LHCN-M2 (cell line): ENCODE results near the gene MAP4. TPM values are rescaled to one million over a fixed set of nuclear protein-coding genes. Genes with fewer than 3 reads are reported as not detected.

ENCODE experiments used
- DNase-seq: peaks from one replicate; pipeline ENCODE4 v3.0.0-alpha.2; 2012; ENCODE audit warnings: low read depth
- total RNA-seq: library from RNA; depleted of rRNA; stranded (reverse); fragments of >200 nt; gene quantifications from 2 replicates; pipeline ENCODE4 v1.2.3, GENCODE V29; 2014

Gene MAP4
- total RNA-seq, 1 experiment from 2014 or later, result 106 TPM

DNA sequence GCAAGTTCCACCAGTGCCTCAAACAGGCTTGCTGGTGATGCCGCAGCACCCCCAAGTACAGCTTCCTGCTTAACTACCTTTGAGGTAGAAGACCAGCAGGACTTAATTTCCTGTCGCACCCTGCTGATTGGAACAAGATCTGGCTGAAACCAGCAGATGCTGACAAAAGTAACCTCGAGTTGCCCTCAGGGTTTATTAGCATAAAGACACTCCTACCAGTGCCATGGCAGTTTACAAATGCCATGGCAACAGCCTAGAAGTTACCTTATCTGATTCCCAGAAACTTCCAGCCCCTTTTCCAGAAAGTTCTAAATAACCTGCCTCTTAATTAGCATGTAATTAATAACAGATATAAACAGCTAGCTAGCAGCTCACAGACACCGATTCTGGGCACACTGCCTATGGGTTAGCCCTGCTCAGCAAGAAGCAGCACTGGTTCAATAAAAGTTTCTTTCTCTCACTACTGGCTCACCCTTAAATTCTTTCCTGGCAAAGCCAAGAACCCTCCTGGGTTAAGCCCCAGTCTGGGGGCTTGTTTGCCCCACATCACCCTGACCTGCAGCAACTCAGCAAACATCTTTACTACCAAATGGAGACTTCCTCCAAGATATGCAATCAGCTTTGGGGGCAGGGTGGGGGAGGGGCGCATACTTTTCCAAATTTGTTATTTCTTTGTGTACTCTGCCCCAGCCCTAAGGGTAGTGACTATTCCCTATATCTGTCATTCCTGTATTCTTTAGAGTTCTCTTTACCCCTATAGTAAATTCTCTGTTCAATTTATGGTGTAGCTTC, 54.2 kb downstream of the MAP4 start:
- no peak for DNase-seq

DNA sequence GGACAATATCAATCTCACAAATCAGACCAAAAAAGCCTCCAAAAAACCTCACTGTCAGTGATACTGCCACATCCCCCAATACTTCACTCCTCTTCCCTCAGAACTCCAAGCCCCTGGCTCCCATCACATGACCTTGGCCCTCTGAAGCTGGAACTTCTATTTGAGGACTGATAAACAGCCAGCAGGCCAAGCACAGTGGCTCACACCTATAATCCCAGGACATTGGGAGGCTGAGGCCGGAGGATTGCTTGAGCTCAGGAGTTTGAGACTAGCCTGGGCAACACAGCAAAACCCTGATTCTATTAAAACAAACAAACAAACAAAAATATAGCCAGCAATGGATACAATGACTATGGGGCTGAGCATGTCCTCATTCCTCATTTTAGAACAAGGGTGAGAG, 55.2 kb downstream of the MAP4 start:
- no peak for DNase-seq

DNA sequence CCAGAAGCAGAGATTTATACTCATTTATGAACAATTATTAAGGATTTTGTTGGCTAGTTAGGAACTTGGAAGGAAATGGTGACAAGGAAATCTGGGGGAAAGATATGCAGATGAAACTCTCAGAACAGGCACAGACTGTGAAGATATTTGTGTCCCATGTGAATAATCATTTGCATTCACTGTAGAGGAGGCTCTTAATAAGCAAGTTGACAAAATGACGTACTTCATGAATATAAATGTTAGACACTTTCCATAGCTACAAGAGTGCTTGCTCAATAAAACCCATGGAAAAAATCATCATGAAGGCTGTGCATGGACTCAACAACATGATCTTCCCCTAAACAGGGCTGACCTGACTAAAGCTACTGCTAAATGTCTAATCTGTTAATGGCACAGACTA, 59.7 kb downstream of the MAP4 start:
- no peak for DNase-seq

DNA sequence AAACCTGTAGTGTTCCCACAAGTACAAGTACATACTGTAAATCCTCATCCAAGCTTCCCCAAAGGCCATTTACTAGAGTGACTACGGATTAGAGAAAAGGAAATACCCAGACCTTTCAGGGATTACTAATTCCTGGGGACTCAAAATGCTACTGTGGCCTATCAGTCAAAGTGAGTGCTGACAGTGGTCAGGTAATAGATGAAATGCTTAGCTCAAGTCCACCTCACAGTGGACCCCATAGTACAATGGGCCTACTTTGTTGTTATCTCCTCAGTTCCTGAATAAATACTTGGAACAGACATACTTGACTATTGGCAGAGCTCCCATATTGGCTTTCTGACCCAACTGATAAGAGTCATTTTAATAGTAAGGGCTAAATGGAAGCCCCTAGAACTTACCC, 61.6 kb downstream of the MAP4 start:
- no peak for DNase-seq

DNA sequence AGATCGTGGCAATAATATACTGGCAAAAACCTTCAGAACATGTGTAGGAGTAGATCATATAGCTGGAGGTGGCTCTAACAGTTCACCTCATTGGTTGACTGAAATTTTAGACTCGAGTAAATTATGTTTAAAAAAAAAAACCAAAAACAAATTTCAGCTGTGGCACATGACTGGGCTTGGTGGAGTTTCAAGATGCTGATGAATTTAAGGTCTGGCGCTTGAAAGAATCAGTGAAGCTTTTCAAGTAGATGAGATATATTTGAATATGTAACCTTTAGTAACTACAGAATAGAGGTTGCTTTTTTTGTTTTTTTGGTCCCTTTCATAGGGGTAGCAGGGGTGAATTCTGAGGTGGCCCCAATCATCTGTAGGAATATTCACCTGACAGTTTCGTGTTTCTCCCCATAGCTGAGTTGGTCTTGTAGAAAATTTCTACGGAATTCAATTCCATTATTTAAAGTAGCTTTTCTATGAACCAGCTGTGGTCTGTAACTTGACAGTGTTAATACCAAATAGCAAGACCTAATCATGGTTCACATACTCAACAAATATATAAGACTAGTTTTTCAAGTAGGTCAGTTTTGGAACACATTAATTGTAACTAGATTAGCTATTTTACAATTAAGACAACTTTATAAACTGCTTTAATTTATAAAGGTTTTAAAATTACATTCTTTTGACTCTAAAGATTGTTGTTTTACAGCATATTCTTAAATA, 65.6 kb downstream of the MAP4 start:
- no peak for DNase-seq

DNA sequence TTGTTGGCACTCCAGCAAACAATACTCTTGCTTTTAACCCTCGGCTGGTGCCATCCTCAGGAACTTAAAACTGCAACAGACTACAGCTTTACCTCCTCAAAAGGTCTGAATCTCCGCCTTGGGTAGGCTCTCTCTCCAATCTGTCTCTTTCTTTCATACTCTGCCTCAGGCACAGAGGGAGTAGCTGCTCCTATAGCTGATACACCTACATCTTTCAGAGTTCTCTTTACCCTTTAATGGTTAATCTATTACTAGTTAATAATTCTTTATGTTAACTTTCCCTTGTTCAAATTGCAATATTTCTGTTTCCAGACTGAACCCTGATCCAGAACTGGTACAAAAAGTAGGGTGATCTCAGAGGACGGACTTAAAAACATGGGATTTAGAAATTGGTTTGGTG, 66.2 kb downstream of the MAP4 start:
- no peak for DNase-seq

DNA sequence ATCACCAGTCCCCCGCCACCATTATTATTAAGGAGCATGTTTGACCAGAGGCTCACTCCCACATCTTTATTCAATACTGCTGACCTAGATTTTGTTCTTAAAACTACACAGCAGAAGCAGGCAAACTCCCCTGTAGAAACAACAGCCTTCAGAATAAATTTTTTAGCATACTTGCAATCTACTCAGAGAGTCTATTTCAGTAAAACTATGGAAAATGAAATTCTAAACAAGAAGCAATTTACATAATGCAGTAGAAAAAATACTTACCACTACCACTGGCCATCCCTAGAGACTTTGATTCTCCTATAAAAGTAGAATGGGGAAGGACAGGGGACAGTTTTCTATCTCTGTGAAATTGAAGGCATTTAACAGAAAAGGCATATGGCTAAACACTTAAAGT, 76.0 kb downstream of the MAP4 start:
- DNase-seq, result no peak

DNA sequence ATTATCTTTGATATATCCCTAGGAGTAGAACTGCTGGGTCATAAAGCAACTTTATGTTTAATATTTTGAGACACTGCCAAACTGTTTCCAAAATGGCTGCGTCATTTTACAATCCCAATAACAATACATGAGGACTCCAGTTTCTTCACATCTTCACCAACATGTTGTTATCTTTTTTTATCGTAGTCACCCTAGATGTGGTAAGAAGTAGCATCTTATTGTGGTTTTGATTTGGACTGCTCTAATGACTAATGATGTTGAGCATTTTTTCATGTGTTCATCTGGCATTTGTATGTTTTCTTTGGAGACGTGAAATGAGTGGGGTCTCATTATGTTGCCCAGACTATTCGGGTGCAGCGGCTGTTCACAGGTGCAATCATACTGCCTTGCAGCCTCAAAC, 83.8 kb downstream of the MAP4 start:
- DNase-seq, result peak; percentile 49

DNA sequence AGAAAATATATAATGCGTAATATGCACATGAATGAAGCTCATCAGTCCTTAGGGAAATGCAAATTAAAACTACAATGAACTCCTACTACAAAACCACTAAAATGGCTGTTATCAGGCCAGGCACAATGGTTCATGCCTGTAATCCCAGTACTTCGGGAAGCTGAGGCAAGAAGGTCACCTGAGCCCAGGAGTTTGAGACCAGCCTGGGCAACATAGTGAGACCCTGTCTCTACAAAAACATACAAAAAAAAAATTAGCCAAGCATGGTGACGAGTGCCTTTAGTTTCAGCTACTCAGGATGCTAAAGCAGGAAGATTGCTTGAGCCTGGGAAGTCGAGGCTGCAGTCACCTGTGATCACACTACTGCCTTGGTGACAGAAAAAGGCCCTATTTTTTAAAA, 85.2 kb downstream of the MAP4 start:
- DNase-seq, result no peak

DNA sequence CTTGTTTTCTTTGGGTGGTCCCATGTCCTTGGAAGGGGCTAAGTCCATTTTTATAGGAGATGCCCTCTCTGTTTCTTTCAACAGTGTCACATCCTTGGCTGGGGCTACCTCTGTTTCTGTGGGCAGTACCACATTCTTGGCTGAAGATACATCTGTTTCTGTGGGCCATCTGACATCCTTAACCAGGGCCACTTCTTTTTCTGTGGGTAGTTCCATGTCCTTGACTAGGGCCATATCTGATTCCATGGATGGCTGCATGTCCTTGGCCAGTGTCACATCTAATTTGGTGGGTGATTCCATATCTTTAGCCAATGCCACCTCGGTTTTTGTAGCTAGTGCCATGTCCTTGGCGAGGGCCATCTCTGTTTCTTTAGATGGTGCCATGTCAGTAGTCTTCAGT, 99.5 kb downstream of the MAP4 start:
- no peak for DNase-seq

DNA sequence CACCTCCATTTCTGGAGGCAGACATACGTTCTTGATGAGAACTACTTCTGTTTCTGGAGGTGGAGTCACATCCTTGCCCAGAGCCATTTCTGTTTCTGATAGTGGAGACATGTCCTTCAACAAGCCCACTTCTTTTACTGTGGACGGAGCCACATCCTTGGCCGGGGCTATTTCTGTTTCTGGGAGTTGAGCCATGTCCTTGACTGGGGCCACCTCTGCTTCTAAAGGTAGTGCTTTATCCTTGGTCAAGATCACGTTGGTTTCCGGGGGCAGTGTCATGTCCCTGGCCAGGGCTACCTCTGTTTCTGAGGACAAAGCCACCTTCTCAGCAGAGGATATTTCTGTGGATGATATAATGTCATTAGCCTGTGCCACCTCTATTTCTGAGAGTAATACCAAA, 100.0 kb downstream of the MAP4 start:
- no peak for DNase-seq

DNA sequence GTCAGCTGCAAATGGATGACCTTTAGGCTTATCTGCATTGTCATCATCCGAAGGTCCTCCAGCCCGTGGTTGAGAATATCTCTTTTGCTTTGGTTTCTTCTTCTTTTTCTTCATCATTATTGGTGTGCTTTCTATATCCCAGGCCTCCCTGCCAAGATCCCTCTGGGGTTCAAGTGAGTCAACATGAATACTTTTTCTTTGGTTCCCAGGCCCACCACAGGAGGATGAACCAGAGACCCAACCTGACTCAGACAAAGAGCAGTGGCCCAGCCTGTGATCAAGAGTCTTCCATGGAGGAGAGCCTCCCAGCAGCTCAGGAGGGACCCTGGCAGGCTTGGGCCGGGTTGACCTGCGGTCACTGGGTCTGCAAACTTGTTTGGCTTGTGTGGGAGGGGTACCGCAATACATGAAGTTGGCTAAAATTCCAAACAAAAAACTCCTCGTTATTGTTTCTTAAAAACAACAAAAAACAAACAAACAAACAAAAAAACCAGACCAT, 104.2 kb downstream of the MAP4 start:
- peak; percentile 26 for DNase-seq

DNA sequence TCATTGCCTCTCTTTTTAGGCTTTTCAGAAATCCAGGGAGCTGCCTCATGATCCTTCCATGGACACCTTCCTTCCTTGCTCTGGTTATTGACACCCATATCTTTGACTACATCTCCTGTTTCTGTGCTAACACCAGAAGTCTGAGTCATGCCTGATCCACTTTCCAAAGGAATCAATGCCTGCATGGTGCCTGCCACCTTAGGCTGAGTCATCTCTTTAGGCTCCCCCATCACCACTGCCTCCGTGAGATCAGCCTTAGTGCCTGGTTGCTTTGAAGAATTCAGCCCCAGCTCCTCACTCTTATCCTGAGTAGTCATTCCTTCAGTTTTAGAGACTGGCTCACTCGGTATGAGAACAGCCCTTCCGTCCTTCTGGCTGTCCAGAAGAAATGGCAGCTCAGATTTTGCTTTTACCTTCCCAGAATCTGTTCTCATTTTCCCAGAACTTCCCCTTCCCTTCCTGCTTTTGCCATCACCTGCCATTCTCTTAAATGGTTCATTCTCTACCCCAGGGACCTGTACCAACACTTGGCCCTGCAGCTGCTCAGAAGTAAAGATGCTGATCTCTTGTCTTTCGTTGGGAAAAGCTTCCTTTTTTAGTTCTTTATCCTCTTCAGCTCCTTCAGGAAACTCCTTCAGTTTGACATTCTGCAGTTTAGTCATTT, 105.3 kb downstream of the MAP4 start:
- peak; percentile 87 for DNase-seq

DNA sequence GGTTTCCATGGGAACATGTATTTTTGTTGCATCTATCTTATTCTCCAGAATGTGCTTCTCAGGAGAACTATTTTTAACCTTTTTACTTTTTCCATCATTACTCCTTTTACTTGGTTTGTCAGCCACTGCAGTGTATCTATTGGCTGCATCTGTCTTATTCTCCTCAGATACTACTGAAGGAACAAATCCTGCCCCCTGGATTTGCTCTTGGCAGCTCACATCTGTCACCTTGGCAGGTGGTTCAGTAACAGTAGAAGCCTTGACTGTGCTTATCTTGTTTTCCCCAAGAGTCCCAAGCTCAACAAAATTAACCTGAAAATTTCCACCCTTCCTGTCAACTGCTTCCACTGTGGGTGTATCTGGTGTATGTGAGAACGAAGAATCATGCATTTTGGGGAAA, 106.0 kb downstream of the MAP4 start:
- no peak for DNase-seq

DNA sequence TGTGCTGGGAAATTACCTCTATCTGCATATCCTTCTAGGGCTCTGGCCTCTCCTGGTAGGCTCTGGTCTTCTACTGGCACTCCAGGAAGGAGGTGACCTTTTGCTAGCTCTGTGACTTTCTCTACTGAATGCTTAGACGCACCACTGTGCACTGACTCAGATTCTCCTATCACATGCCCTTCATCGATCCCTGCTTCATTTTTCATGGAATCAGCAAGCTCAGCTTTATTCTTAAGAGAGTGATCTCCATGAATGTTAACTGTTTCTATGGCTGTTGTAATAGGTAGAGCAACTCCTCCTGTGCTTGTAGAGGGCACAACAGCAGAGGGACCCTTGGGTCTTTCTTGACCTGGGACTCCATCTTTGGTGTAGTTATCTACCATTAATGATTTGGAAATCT, 106.6 kb downstream of the MAP4 start:
- no peak for DNase-seq

DNA sequence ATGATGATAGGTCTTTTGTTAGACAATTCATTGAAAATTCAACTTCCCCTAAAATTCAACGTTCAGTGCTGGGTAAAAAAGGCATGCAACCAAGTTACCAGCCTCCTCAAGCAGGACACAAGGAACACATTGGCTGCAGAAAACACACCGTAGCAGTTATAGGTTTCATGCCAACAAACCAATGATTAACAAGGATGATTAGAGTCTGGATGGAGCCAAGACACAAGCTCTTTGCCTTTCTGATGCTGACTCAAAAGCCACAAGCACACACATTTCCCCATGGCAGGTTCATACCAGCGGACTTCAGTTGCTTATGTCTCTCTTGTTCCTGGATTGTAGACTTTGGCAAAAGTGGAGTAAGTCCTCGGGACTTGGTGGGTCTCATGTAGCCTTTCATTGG, 107.5 kb downstream of the MAP4 start:
- DNase-seq, result no peak

DNA sequence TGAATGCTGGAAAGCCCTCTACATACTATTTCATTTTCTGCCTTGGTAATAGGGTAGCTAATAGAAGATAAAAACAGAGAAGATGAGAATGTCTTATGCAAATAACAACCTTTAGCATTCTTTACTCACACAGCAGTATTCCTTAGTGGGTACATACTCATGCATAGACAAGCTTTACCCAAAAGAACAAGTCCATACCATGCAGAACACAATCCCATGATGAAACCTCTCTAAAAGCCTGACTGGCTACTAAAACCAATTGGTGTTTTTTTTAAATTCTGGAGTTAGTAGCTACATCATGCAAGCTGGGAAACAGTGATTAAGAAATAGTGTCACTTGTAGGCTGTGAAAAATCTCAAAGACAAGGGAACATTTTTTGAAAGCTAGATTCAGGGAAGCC, 108.4 kb downstream of the MAP4 start:
- no peak for DNase-seq

DNA sequence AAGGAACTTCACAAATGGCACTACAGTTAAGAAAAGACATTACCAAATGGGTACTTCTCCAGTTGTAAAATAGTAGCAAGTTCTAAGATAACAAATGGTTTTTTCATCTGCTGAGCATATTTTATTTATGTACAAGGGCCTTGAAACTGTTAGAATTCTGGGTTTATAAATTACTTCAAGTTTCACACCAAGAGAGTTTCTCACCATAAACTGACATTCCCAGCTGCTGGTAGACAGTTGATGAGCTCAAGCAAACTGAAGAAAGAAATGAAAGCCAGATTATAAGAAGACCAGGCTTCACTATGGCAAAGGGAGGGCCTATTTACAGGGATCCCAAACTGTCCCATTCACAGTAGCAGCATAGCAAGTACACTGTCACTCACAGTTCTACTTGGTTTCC, 113.5 kb downstream of the MAP4 start:
- no peak for DNase-seq

DNA sequence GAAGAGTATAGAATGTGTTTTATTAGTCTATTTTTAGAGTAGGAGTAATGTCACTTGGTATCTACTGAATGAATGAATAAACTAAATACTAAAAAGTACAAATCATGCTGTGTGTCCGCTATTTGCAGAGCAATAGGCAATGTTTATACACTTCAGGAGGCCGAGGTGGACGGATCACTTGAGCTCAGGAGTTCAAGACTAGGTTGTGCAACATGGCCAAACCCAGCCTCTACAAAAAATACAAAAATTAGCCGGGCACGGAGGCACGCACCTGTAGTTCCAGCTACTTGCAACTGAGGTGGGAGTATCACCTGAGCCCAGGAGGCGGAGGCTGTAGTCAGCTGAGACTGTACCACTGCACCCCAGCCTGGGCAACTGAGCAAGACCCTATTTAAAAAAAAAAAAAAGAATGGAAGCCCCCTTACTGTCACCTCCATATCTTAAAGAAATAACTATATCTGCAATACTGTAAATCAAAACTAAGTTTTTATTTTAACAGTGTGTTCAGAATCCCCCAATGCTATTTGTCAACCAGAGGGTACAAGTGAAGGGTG, 114.9 kb downstream of the MAP4 start:
- DNase-seq, result no peak

DNA sequence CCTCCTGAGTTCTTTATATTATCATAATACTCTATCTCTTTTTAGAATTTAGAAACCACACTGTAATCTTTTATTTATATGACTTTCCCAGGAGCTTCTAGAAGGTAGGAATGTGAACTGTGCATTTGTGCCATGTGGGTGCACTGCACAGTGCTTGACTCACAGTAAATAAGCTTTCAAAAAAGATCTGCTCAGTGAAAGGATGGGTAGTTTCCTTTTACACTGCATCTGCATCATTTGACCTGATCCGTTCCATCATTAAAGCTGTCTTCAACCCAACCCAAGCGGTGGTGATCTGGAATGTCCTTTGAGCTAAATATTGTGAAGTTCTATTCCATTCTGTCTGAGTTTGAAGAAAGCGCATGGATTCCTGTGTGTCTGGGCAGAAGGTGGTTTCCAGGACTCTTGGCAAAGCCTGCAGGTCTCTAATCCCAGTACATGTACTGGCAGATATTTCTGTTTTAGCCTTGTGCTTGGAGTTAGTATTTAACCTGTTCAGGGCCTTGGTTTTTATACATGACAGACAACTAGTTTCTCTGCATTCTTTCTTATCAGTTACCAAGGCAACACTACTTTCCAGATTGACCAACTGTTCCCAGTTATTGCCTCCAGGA, 116.6 kb downstream of the MAP4 start:
- DNase-seq, result no peak

DNA sequence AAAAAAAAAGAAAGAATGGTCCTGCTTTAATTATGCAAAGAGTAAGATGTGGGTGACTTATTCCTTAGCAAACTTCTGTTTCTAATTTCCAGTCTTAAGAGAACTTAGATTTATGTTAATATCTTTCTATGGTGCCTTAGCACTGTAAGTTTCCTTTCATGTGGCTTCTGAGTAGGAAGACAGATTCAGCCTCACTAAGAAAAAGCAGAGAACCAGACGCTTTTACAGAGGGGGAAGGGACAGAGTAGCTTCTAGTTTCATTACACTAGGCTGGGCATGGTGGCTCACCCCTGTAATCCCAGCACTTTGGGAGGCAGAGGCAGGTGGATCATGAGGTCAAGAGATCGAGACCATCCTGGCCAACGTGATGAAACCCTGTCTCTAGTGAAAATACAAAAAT, 118.3 kb downstream of the MAP4 start:
- DNase-seq, result no peak

DNA sequence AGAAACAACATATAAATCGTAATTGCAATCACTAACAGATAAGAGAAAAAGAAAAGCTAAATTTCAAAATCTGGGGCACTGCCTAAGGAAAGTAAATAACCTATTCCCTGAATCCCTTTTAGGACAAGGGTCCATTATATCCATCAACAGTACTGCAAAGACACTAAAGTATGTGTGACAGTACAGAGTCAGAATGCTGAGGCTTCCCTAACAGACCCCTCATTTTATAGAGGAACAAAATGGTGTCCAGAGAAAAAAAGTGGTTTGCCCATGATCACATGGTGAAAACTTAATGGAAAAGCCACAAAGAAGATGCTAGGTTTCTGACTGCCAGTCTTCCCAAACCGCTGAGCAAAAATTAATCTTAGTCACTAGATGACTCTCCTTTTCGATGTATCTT, 119.5 kb downstream of the MAP4 start:
- no peak for DNase-seq
